Bronchial epithelial cell (primary cell): ENCODE data around the gene GPR150. TPM values are rescaled to one million over a fixed set of nuclear protein-coding genes. Genes with fewer than 3 reads are reported as not detected.

Experiments
- DNase-seq: peaks from one replicate; pipeline ENCODE4 v3.0.0-alpha.2; 2010; ENCODE audit warnings: low read depth
- FAIRE-seq: peaks from 2 replicates; lab custom pipeline; 2011; peaks lifted over from hg19 to GRCh38; lab: Jason Lieb, UNC
- H3K27me3 ChIP-seq: 2 replicates; pipeline ENCODE4 v1.5.1; 2011; ENCODE audit warnings: low read length; ENCODE audit not compliant: control insufficient read depth, insufficient read depth
- H3K36me3 ChIP-seq: 2 replicates; pipeline ENCODE4 v1.5.1; 2011; ENCODE audit warnings: low read length; ENCODE audit not compliant: control insufficient read depth, insufficient read depth
- H3K4me3 ChIP-seq: 2 replicates; pipeline ENCODE4 v1.5.1; 2011; ENCODE audit warnings: mild to moderate bottlenecking, low read depth, low read length, control low read depth
- CTCF ChIP-seq: IDR thresholded peaks from 2 replicates; pipeline ENCODE4 v1.5.1; 2011; ENCODE audit warnings: mild to moderate bottlenecking, moderate library complexity, low read length, control low read depth, inconsistent platforms; ENCODE audit not compliant: insufficient read depth, severe bottlenecking
- total RNA-seq: library from RNA; depleted of rRNA; stranded (reverse); fragments of >200 nt; gene quantifications from 2 replicates; pipeline ENCODE4 v1.2.1, GENCODE V29; 2014

The GPR150 gene
- total RNA-seq, 1 donor from 2014 or later = 0.26 TPM

GRCh38 chr5:95649274-95649673, 29.4 kb downstream of the GPR150 start:
- no peak for TF ChIP-seq CTCF
- DNase-seq (no peak), FAIRE-seq (no peak)
- no peaks in the 10 kb centered on the region for H3K27me3 ChIP-seq
- H3K36me3 ChIP-seq = no peaks in the 10 kb centered on the region
- no peak overlapping the region for H3K4me3 ChIP-seq

GRCh38 chr5:95649842-95650620, 30.1 kb downstream of the GPR150 start:
- no peak overlapping the region for H3K4me3 ChIP-seq
- TF ChIP-seq CTCF = no peak
- DNase-seq (no peak), FAIRE-seq (no peak)
- no peaks in the 10 kb centered on the region for H3K36me3 ChIP-seq
- no peaks in the 10 kb centered on the region for H3K27me3 ChIP-seq

- DNase-seq (no peak), FAIRE-seq (no peak)
- no peak for TF ChIP-seq CTCF
- Histone ChIP-seq H3K27me3 (no peaks in the 10 kb centered on the region), H3K36me3 (no peaks in the 10 kb centered on the region), H3K4me3 (no peak overlapping the region)
These were observed 33.0 kb downstream of the GPR150 start for GRCh38 chr5:95652849-95653248.

GRCh38 chr5:95654196-95654595, 34.3 kb downstream of the GPR150 start:
- FAIRE-seq = no peak

GRCh38 chr5:95655575-95655974, 35.7 kb downstream of the GPR150 start:
- no peak for DNase-seq
- Histone ChIP-seq H3K27me3 (no peaks in the 10 kb centered on the region), H3K4me3 (no peak overlapping the region), H3K36me3 (no peaks in the 10 kb centered on the region)
- TF ChIP-seq CTCF = no peak
- no peak for FAIRE-seq

More at GRCh38 chr5:95654196-95654595, 34.3 kb downstream of the GPR150 start:
- H3K27me3 ChIP-seq = no peaks in the 10 kb centered on the region
- H3K36me3 ChIP-seq = no peaks in the 10 kb centered on the region
- no peak overlapping the region for H3K4me3 ChIP-seq
- no peak for TF ChIP-seq CTCF
- DNase-seq = no peak

GRCh38 chr5:95660060-95660459, 40.2 kb downstream of the GPR150 start:
- FAIRE-seq (no peak), DNase-seq (no peak)
- Histone ChIP-seq H3K27me3 (no peaks in the 10 kb centered on the region), H3K4me3 (no peak overlapping the region), H3K36me3 (no peaks in the 10 kb centered on the region)
- TF ChIP-seq CTCF = no peak
